ENCODE results near the gene DBT. TPM values are rescaled to one million over a fixed set of nuclear protein-coding genes. Genes with fewer than 3 reads are reported as not detected.

Gene DBT
- total RNA-seq, 1 experiment from 2014 or later: 14.0 TPM

GRCh38 chr1:100164216-100164615, 85.4 kb downstream of the DBT start:
- POLR2A ChIA-PET: no interaction called here
- Histone ChIP-seq H3K27ac (ENCODE audit: low read depth, low read length) (no peak overlapping the region), H2AFZ (ENCODE audit: low read depth, low read length, poor library complexity, severe bottlenecking) (no peak overlapping the region), H3K9ac (ENCODE audit: low read length) (no peak overlapping the region), H3K4me2 (ENCODE audit: low read length) (no peak overlapping the region), H3K27me3 (ENCODE audit: insufficient read depth, low read length) (no peaks in the 10 kb centered on the region), H3K9me2 (ENCODE audit: insufficient read depth) (no peaks in the 10 kb centered on the region), H3K4me3 (replicated peaks in 1 of 2; ENCODE audit: low read depth in 1 of 2, low read length in 2 of 2) (no peak overlapping the region), H3K79me2 (ENCODE audit: insufficient read depth, low read length) (no peaks in the 10 kb centered on the region), H3K36me3 (ENCODE audit: control insufficient read depth in 1 of 2, insufficient read depth in 2 of 2, low read length in 2 of 2) (no peaks in the 10 kb centered on the region), H3K4me1 (ENCODE audit: control insufficient read depth in 1 of 2, insufficient read depth in 2 of 2, low read length in 2 of 2) (no peaks in the 10 kb centered on the region), H4K20me1 (ENCODE audit: insufficient read depth) (no peaks in the 10 kb centered on the region), H3K9me3 (ENCODE audit: control insufficient read depth in 1 of 2, insufficient read depth in 1 of 2, low read depth in 1 of 2, low read length in 2 of 2) (no peaks in the 10 kb centered on the region)
- intact Hi-C loops (cut with micrococcal nuclease): no loop called here
- no TSS peak for BruUV-seq (replicated peaks)
- ATAC-seq (no peak), DNase-seq (ENCODE audit: low read depth, low spot score) (no peak)
- RAD21 ChIA-PET (ENCODE audit: low non-redundant PET in 1 of 2, low total read pairs in 2 of 2, uncharacterized antibody in 2 of 2, unreplicated experiment in 2 of 2): no interaction called here
- TF ChIP-seq ZBTB33 (IDR thresholded peaks at IDR 0.05; ENCODE audit: extremely low read depth, insufficient replicate concordance, low read length): no peak
- TF ChIP-seq ATF3 (IDR thresholded peaks at IDR 0.05): no peak
- TF ChIP-seq MAX (IDR thresholded peaks at IDR 0.05): no peak
- TF ChIP-seq SP1 (IDR thresholded peaks at IDR 0.05; ENCODE audit: low read depth): no peak
- no peak for TF ChIP-seq RAD21 (IDR thresholded peaks at IDR 0.05; ENCODE audit: low read depth)
- TF ChIP-seq EZH2phosphoT487 (IDR thresholded peaks at IDR 0.05; ENCODE audit: borderline replicate concordance): no peak
- no peak for TF ChIP-seq ZFX (IDR thresholded peaks at IDR 0.05)
- TF ChIP-seq POLR2AphosphoS5 (IDR thresholded peaks at IDR 0.05; ENCODE audit: low read depth, low read length): no peak
- no peak for TF ChIP-seq CBX3 (IDR thresholded peaks at IDR 0.05; ENCODE audit: low read depth)
- TF ChIP-seq REST (IDR thresholded peaks at IDR 0.05; ENCODE audit: low read depth): no peak
- TF ChIP-seq EZH2 (IDR thresholded peaks at IDR 0.05): no peak
- no peak for TF ChIP-seq POLR2A (IDR thresholded peaks at IDR 0.05; ENCODE audit: borderline replicate concordance, extremely low read depth, insufficient read depth, insufficient read length)
- TF ChIP-seq ZNF274 (IDR thresholded peaks at IDR 0.05; ENCODE audit: low read depth, low read length): no peak
- no peak for TF ChIP-seq JUND (IDR thresholded peaks at IDR 0.05)
- no peak for TF ChIP-seq CEBPB (IDR thresholded peaks at IDR 0.05; ENCODE audit: low read depth)
- TF ChIP-seq EGR1 (IDR thresholded peaks at IDR 0.05; ENCODE audit: low read depth): no peak
- TF ChIP-seq SRF (IDR thresholded peaks at IDR 0.05; ENCODE audit: low read depth): no peak
- TF ChIP-seq YY1 (IDR thresholded peaks at IDR 0.05; ENCODE audit: extremely low read depth, insufficient replicate concordance, low read depth, low read length): no peak
- no peak for TF ChIP-seq CTCF (IDR thresholded peaks at IDR 0.05 in 2 of 3, conservative IDR thresholded peaks at IDR 0.05 in 1 of 3; ENCODE audit: borderline replicate concordance in 1 of 3, insufficient read depth in 1 of 3, low read depth in 2 of 3, low read length in 2 of 3)
- no peak for TF ChIP-seq SIN3A (IDR thresholded peaks at IDR 0.05; ENCODE audit: low read depth)
- CTCF ChIA-PET: no interaction called here

All from HCT116 (cell line).